NCI-H774 (cell line): ENCODE data around the gene MRPL12.

Source experiments
- DNase-seq: peaks from one replicate; lab custom pipeline; 2025; lab: John Stamatoyannopoulos, UW

The MRPL12 gene

DNA sequence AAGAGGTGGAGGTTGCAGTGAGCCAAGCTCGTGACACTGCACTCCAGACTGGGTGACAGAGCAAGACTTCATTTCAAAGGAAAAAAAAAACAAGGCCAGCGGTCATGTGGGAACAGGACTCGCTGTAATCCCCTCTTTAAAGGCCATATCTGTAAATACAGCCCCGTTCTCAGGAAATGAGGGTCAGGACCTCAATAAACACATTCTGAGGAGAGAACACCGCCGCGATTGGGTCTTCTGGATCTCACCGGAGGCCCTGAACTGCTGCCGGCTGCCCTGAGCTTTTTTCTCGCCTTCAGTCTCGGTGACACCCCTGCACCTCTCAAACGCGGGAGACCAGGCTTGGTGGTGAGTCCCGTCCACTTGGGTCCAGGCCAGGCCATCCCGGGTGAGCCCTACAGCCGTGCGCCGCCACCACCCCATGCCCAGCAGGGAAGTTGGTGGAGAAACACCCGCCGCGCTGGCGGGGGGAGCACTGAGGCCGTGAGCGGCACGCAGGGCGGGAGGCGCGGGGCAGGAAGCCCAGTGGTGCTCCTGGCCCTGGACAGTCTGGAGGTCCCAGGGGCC lies 37.3 kb downstream of the MRPL12 start:
- peak; percentile 39 for DNase-seq

DNA sequence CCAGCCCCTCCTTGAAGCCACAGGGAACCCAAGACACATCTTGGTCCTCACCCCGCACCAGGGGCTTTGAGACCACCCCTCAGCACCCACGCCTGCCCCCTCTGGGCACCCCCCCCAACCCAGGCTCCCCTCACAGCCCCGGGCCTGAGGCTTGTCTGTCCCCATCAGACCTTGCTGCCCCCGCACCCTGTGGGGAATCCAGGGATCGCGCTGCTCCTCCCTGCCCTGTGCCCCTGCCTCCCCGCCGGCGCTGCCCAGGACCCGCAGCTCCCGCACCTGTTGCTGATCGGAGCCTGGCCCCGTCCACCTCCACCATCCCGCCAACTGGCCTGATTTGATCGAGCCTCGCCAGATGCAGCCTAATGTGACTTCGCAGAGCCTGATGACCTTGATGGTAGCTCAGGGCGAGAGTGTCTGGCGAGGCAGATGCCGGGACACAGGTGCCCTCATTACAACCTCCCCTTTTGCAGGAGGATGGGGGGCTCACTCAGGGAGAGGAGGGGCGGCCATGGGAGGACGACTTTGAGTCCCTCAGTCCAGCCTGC lies 38.0 kb downstream of the MRPL12 start:
- DNase-seq = no peak

DNA sequence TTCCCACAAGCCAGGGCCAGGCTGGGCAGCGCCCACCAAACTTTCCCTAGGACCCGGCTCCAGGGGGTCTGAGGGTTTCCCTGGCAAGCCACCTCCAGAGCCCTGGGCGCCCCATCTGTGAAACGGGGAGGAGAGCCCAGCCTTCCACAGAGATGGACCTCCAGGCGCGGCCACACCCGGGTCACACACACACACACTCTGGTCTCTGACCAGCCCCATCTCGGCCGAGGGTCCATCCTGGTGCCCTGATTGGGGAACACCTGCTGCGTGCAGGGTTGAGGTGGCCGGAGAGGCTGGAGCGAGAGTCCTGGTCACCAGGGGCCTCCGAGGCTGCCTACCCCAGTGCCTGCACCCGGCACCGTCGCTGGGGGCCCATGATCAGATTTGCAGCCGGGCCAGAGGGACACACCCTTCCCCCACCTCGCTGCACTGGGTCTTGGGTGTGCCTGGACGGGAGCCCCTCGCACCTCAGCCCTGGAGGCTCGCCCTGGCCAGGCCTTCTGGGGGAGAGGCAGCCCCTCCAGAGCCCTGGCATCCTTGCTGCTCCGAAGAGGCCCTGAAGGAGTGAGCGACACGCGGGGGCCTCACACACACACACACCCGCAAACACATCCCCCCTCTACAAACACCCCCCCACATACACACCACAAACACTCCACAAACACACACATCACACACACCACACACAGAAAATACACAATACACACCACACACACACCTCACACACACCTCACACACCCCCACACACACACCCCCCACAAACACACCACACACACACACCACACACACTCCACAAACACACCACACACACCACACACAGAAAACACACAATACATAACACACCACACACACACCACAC lies 38.7 kb downstream of the MRPL12 start:
- no peak for DNase-seq
